Adipocyte (in vitro differentiated cells): ENCODE data around the gene KDM8.

Experiments
- DNase-seq: peaks from one replicate; pipeline ENCODE4 v3.0.0-alpha.2; 2015; ENCODE audit warnings: low read depth
- H3K27me3 ChIP-seq: replicated peaks from 2 replicates; pipeline ENCODE4 v1.7.0; 2013; ENCODE audit warnings: mild to moderate bottlenecking, low read length, moderate library complexity; ENCODE audit not compliant: control insufficient read depth, insufficient read depth
- H3K36me3 ChIP-seq: 2 replicates; pipeline ENCODE4 v1.7.0; 2013; ENCODE audit warnings: low read length, mild to moderate bottlenecking, moderate library complexity; ENCODE audit not compliant: control insufficient read depth, insufficient read depth, severe bottlenecking
- H3K4me1 ChIP-seq: 2 replicates; pipeline ENCODE4 v1.7.0; 2013; ENCODE audit warnings: mild to moderate bottlenecking, low read length, moderate library complexity; ENCODE audit not compliant: control insufficient read depth, insufficient read depth
- H3K4me3 ChIP-seq: 2 replicates; pipeline ENCODE4 v1.7.0; 2013; ENCODE audit warnings: mild to moderate bottlenecking, low read length, moderate library complexity
- H3K9ac ChIP-seq: 2 replicates; pipeline ENCODE4 v1.7.0; 2013; ENCODE audit warnings: mild to moderate bottlenecking, low read length, moderate library complexity
- H3K9me3 ChIP-seq: 2 replicates; pipeline ENCODE4 v1.7.0; 2013; ENCODE audit warnings: mild to moderate bottlenecking, low read length, moderate library complexity; ENCODE audit not compliant: control insufficient read depth

Gene KDM8

GRCh38 chr16:27203507-27204311 lies at the start of gene KDM8:
TSS of gene KDM8 (plus strand) at chr16:27203526. CDS start at chr16:27210124, 6,598 bp downstream.
- H3K36me3 ChIP-seq = no peaks in the 10 kb centered on the region
- H3K9me3 ChIP-seq = no peaks in the 10 kb centered on the region
- H3K27me3 ChIP-seq = peaks cover 3% of the 10 kb centered on the region
- H3K9ac ChIP-seq = peak within 1 kb of the TSS; percentile 97
- DNase-seq = peak; percentile 100
- peak within 1 kb of the TSS; percentile 91 for H3K4me3 ChIP-seq
- peaks cover 16% of the 10 kb centered on the region for H3K4me1 ChIP-seq

- DNase-seq = peak; percentile 69
- Histone ChIP-seq H3K36me3 (no peaks in the 10 kb centered on the region), H3K9ac (peak overlapping the region; percentile 23), H3K27me3 (no peaks in the 10 kb centered on the region), H3K4me1 (no peaks in the 10 kb centered on the region), H3K9me3 (no peaks in the 10 kb centered on the region), H3K4me3 (no peak overlapping the region)
These were observed 48.4 kb upstream of the KDM8 start for GRCh38 chr16:27154705-27155521.

- H3K4me3 ChIP-seq = no peak overlapping the region
- H3K36me3 ChIP-seq = no peaks in the 10 kb centered on the region
- no peaks in the 10 kb centered on the region for H3K9me3 ChIP-seq
- H3K27me3 ChIP-seq = no peaks in the 10 kb centered on the region
- H3K9ac ChIP-seq = no peak overlapping the region
- H3K4me1 ChIP-seq = no peaks in the 10 kb centered on the region
- no peak for DNase-seq
These were observed 46.7 kb upstream of the KDM8 start for GRCh38 chr16:27156579-27156978.

GRCh38 chr16:27161398-27161797 lies 41.9 kb upstream of the KDM8 start:
- H3K4me3 ChIP-seq = no peak overlapping the region
- H3K9me3 ChIP-seq = peaks cover 9% of the 10 kb centered on the region
- H3K36me3 ChIP-seq = no peaks in the 10 kb centered on the region
- H3K4me1 ChIP-seq = peaks cover 7% of the 10 kb centered on the region
- no peak for DNase-seq
- H3K9ac ChIP-seq = no peak overlapping the region
- H3K27me3 ChIP-seq = no peaks in the 10 kb centered on the region

GRCh38 chr16:27164352-27164751 lies 39.0 kb upstream of the KDM8 start:
- peaks cover 9% of the 10 kb centered on the region for H3K9me3 ChIP-seq
- no peaks in the 10 kb centered on the region for H3K36me3 ChIP-seq
- no peak overlapping the region for H3K4me3 ChIP-seq
- no peak for DNase-seq
- H3K9ac ChIP-seq = peak overlapping the region; percentile 45
- H3K4me1 ChIP-seq = peaks cover 7% of the 10 kb centered on the region
- no peaks in the 10 kb centered on the region for H3K27me3 ChIP-seq

- H3K9me3 ChIP-seq = peaks cover 9% of the 10 kb centered on the region
- H3K27me3 ChIP-seq = no peaks in the 10 kb centered on the region
- peaks cover 7% of the 10 kb centered on the region for H3K4me1 ChIP-seq
- DNase-seq = no peak
- H3K36me3 ChIP-seq = no peaks in the 10 kb centered on the region
- no peak overlapping the region for H3K4me3 ChIP-seq
- H3K9ac ChIP-seq = no peak overlapping the region
These were observed 37.8 kb upstream of the KDM8 start for GRCh38 chr16:27165576-27165975.

GRCh38 chr16:27168790-27169189 lies 34.5 kb upstream of the KDM8 start:
- H3K4me1 ChIP-seq = peaks cover 7% of the 10 kb centered on the region
- H3K36me3 ChIP-seq = no peaks in the 10 kb centered on the region
- H3K9me3 ChIP-seq = no peaks in the 10 kb centered on the region
- no peaks in the 10 kb centered on the region for H3K27me3 ChIP-seq
- no peak overlapping the region for H3K9ac ChIP-seq
- no peak overlapping the region for H3K4me3 ChIP-seq
- DNase-seq = no peak

- H3K36me3 ChIP-seq = no peaks in the 10 kb centered on the region
- DNase-seq = peak; percentile 9
- H3K9me3 ChIP-seq = no peaks in the 10 kb centered on the region
- H3K27me3 ChIP-seq = no peaks in the 10 kb centered on the region
- no peak overlapping the region for H3K4me3 ChIP-seq
- H3K9ac ChIP-seq = no peak overlapping the region
- H3K4me1 ChIP-seq = peaks cover under 1% of the 10 kb centered on the region
These were observed 33.7 kb upstream of the KDM8 start for GRCh38 chr16:27169511-27170071.

- H3K4me1 ChIP-seq = no peaks in the 10 kb centered on the region
- no peaks in the 10 kb centered on the region for H3K9me3 ChIP-seq
- no peak overlapping the region for H3K9ac ChIP-seq
- no peak for DNase-seq
- no peak overlapping the region for H3K4me3 ChIP-seq
- H3K27me3 ChIP-seq = no peaks in the 10 kb centered on the region
- H3K36me3 ChIP-seq = no peaks in the 10 kb centered on the region
These were observed 31.7 kb upstream of the KDM8 start for GRCh38 chr16:27171584-27171983.

- no peaks in the 10 kb centered on the region for H3K9me3 ChIP-seq
- DNase-seq = no peak
- no peaks in the 10 kb centered on the region for H3K27me3 ChIP-seq
- H3K4me1 ChIP-seq = peaks cover 9% of the 10 kb centered on the region
- H3K9ac ChIP-seq = no peak overlapping the region
- H3K36me3 ChIP-seq = no peaks in the 10 kb centered on the region
- H3K4me3 ChIP-seq = no peak overlapping the region
These were observed 29.3 kb upstream of the KDM8 start for GRCh38 chr16:27174007-27174406.

- no peaks in the 10 kb centered on the region for H3K27me3 ChIP-seq
- no peaks in the 10 kb centered on the region for H3K36me3 ChIP-seq
- DNase-seq = no peak
- no peaks in the 10 kb centered on the region for H3K9me3 ChIP-seq
- no peak overlapping the region for H3K9ac ChIP-seq
- H3K4me1 ChIP-seq = peaks cover 16% of the 10 kb centered on the region
- H3K4me3 ChIP-seq = no peak overlapping the region
These were observed 28.5 kb upstream of the KDM8 start for GRCh38 chr16:27174798-27175197.
